PFSK-1 (cell line): ENCODE data around the gene NCAM2.

Experiments
- FOXP2 ChIP-seq: optimal IDR thresholded peaks from 2 replicates; pipeline ENCODE3; 2011; ENCODE audit warnings: borderline replicate concordance, control low read depth, inconsistent platforms; ENCODE audit not compliant: insufficient read depth; ENCODE audit errors: extremely low read length, extremely low read depth
- POLR2AphosphoS5 ChIP-seq: IDR thresholded peaks from 2 replicates; pipeline ENCODE4 v1.6.1; 2012; ENCODE audit warnings: low read depth, mild to moderate bottlenecking, control low read depth, low read length, moderate library complexity
- SIN3A ChIP-seq: IDR thresholded peaks from 2 replicates; pipeline ENCODE4 v1.6.1; 2012; ENCODE audit warnings: mild to moderate bottlenecking, low read length, moderate library complexity, borderline replicate concordance; ENCODE audit not compliant: insufficient read depth
- TAF1 ChIP-seq: IDR thresholded peaks from 2 replicates; pipeline ENCODE4 v1.6.1; 2012; ENCODE audit warnings: low read length, control low read depth, borderline replicate concordance; ENCODE audit not compliant: insufficient read depth
- TF ChIP-seq, protein P1 (sequence below), 2 experiments: IDR thresholded peaks; 2 replicates each; pipeline versions ENCODE4 v1.6.1 to v1.8.0; 2011 to 2012; ENCODE audit warnings: low read depth in 2 of 2, low read length in 2 of 2, control low read depth in 1 of 2, inconsistent platforms in 1 of 2, mild to moderate bottlenecking in 1 of 2, moderate library complexity in 1 of 2; ENCODE audit not compliant: insufficient read depth in 1 of 2

The NCAM2 gene

GRCh38 chr21:21203822-21204339, 205.7 kb downstream of the NCAM2 start:
- TF ChIP-seq SIN3A (no peak), POLR2AphosphoS5 (no peak), FOXP2 (no peak), TAF1 (no peak)
- TF ChIP-seq, protein P1, sequence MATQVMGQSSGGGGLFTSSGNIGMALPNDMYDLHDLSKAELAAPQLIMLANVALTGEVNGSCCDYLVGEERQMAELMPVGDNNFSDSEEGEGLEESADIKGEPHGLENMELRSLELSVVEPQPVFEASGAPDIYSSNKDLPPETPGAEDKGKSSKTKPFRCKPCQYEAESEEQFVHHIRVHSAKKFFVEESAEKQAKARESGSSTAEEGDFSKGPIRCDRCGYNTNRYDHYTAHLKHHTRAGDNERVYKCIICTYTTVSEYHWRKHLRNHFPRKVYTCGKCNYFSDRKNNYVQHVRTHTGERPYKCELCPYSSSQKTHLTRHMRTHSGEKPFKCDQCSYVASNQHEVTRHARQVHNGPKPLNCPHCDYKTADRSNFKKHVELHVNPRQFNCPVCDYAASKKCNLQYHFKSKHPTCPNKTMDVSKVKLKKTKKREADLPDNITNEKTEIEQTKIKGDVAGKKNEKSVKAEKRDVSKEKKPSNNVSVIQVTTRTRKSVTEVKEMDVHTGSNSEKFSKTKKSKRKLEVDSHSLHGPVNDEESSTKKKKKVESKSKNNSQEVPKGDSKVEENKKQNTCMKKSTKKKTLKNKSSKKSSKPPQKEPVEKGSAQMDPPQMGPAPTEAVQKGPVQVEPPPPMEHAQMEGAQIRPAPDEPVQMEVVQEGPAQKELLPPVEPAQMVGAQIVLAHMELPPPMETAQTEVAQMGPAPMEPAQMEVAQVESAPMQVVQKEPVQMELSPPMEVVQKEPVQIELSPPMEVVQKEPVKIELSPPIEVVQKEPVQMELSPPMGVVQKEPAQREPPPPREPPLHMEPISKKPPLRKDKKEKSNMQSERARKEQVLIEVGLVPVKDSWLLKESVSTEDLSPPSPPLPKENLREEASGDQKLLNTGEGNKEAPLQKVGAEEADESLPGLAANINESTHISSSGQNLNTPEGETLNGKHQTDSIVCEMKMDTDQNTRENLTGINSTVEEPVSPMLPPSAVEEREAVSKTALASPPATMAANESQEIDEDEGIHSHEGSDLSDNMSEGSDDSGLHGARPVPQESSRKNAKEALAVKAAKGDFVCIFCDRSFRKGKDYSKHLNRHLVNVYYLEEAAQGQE (IDR thresholded peaks at IDR 0.05; ENCODE audit: insufficient read depth in 1 of 2, low read depth in 2 of 2, low read length in 2 of 2): no peak

DNA sequence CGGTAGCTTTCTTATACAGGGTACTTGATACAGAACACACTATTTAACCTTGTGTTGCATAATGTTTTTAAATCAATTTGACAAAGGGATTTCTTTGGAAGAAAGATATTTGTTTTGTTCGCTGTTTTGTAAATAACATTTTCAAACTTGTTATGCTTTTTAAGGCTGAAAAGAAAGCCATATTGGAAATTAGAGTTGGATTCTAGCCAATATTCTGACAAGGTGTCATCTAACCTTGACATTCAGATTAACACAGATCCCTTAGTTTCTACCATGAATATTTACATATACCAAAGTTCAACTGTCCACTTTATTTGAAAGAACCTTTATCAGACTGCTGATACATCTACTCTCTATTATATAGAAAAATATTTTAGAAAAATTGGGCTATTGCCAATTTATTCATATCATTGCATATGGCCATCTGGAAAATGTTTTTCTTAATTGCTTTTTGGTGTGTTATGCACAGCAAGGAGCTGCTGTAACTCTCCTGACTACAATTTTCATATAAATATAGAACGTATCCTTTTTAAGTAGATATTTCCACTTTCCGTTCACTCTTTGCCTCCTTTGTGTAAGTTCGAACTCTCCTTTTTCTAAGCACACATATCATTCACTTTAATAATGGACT, 206.3 kb downstream of the NCAM2 start:
- no peak for TF ChIP-seq TAF1
- TF ChIP-seq FOXP2: no peak
- TF ChIP-seq, protein P1 (IDR thresholded peaks at IDR 0.05; ENCODE audit: insufficient read depth in 1 of 2, low read depth in 2 of 2, low read length in 2 of 2): no peak
- TF ChIP-seq SIN3A: no peak
- no peak for TF ChIP-seq POLR2AphosphoS5

DNA sequence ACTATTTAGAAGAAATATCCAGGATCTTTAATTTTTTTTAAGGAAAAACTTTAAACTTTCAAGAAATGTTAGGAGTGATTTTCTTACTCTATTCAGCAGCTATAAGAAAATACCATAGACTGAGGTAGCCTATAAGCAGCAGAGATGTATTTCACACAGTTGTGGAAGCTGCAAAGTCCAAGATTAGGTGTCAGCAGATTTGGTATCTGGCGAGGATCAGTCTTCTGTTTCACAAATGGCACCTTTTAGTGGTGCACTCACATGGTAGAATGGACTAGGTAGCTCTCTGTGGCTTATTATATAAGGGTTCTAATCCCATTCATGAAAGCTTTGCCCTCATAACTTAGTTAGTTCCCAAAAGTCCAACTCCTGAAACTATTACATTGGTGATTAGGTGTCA, 207.4 kb downstream of the NCAM2 start:
- TF ChIP-seq SIN3A (no peak), FOXP2 (no peak), POLR2AphosphoS5 (no peak), TAF1 (no peak)
- TF ChIP-seq, protein P1 (IDR thresholded peaks at IDR 0.05; ENCODE audit: insufficient read depth in 1 of 2, low read depth in 2 of 2, low read length in 2 of 2): no peak

GRCh38 chr21:21210552-21210951, 212.3 kb downstream of the NCAM2 start:
- TF ChIP-seq SIN3A (no peak), TAF1 (no peak), FOXP2 (no peak), POLR2AphosphoS5 (no peak)
- TF ChIP-seq, protein P1 (IDR thresholded peaks at IDR 0.05; ENCODE audit: insufficient read depth in 1 of 2, low read depth in 2 of 2, low read length in 2 of 2): no peak

DNA sequence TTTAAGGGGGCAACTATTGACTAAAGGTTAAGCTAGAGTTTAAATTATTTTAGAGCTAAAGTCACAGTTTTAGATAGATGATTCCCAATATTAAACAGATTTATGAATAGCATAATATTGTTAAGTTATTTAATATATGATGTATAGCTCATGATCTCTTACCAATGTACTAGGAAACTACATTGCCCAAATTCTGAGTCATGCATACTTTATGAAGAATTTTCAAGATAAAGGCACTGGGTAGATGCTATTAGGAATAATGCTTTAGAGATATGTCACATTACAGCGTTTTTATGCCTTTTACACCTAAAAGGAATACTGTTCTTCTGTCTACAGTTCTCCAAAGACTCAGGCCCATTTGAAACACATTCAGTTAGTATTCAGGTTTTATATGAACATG, 215.1 kb downstream of the NCAM2 start:
- no peak for TF ChIP-seq FOXP2
- TF ChIP-seq TAF1: no peak
- no peak for TF ChIP-seq POLR2AphosphoS5
- no peak for TF ChIP-seq SIN3A
- TF ChIP-seq, protein P1 (IDR thresholded peaks at IDR 0.05; ENCODE audit: insufficient read depth in 1 of 2, low read depth in 2 of 2, low read length in 2 of 2): no peak
